Mucosa of rectum (tissue), 2 donors: ENCODE measurements around the gene DHRS1.

Experiments
- H3K27ac ChIP-seq, 2 donors: one replicate each; pipeline ENCODE4 v1.7.0; 2013; ENCODE audit warnings: inconsistent platforms in 2 of 2, low read depth in 2 of 2, low read length in 2 of 2
- H3K27me3 ChIP-seq, 2 donors: one replicate each; pipeline ENCODE4 v1.7.0; 2013; ENCODE audit warnings: low read length in 2 of 2; ENCODE audit not compliant: control insufficient read depth in 2 of 2, insufficient read depth in 2 of 2
- H3K36me3 ChIP-seq, 2 donors: one replicate each; pipeline ENCODE4 v1.7.0; 2013; ENCODE audit warnings: low read length in 2 of 2; ENCODE audit not compliant: control insufficient read depth in 2 of 2, insufficient read depth in 2 of 2
- H3K4me1 ChIP-seq, 2 donors: one replicate each; pipeline ENCODE4 v1.7.0; 2013; ENCODE audit warnings: low read length in 2 of 2, mild to moderate bottlenecking in 1 of 2; ENCODE audit not compliant: control insufficient read depth in 2 of 2, insufficient read depth in 2 of 2
- H3K4me3 ChIP-seq, 2 donors: one replicate each; pipeline ENCODE4 v1.7.0; 2013; ENCODE audit warnings: low read length in 2 of 2
- H3K9ac ChIP-seq, 2 donors: one replicate each; pipeline ENCODE4 v1.7.0; 2013; ENCODE audit warnings: low read length in 2 of 2, low read depth in 1 of 2, mild to moderate bottlenecking in 1 of 2
- H3K9me3 ChIP-seq, 2 donors: one replicate each; pipeline ENCODE4 v1.7.0; 2013; ENCODE audit warnings: low read length in 2 of 2; ENCODE audit not compliant: control insufficient read depth in 2 of 2
- donor health status: healthy.
- donor health status: Normal muscosa, but diverticular disease.

The DHRS1 gene

GRCh38 chr14:24315807-24316596 is 16.4 kb upstream of the DHRS1 start:
- no peaks in the 10 kb centered on the region for H3K36me3 ChIP-seq
- peak overlapping the region; percentile 48 to 53 for H3K27ac ChIP-seq
- H3K4me1 ChIP-seq, result peaks cover 16 to 29% of the 10 kb centered on the region in 2 donors
- no peaks in the 10 kb centered on the region for H3K9me3 ChIP-seq
- H3K4me3 ChIP-seq, result peak overlapping the region; percentile 33 to 34
- peaks cover 0 to 3% of the 10 kb centered on the region in 2 donors for H3K27me3 ChIP-seq
- H3K9ac ChIP-seq, result peak overlapping the region in 1 of 2 donors; percentile 33

- peaks cover 0 to 3% of the 10 kb centered on the region in 2 donors for H3K27me3 ChIP-seq
- H3K36me3 ChIP-seq, result no peaks in the 10 kb centered on the region
- peak overlapping the region; percentile 48 to 53 for H3K27ac ChIP-seq
- H3K4me1 ChIP-seq, result peaks cover 21 to 32% of the 10 kb centered on the region in 2 donors
- no peaks in the 10 kb centered on the region for H3K9me3 ChIP-seq
- peak overlapping the region in 1 of 2 donors; percentile 33 for H3K9ac ChIP-seq
- H3K4me3 ChIP-seq, result peak overlapping the region; percentile 33 to 34
Observed at GRCh38 chr14:24315243-24315806, 15.7 kb upstream of the DHRS1 start.

GRCh38 chr14:24314377-24315193 is 15.0 kb upstream of the DHRS1 start:
- H3K9me3 ChIP-seq, result no peaks in the 10 kb centered on the region
- peak overlapping the region in 1 of 2 donors; percentile 38 for H3K27ac ChIP-seq
- no peak overlapping the region for H3K9ac ChIP-seq
- no peaks in the 10 kb centered on the region for H3K36me3 ChIP-seq
- H3K27me3 ChIP-seq, result peaks cover 0 to 3% of the 10 kb centered on the region in 2 donors
- H3K4me3 ChIP-seq, result no peak overlapping the region
- H3K4me1 ChIP-seq, result peaks cover 29 to 39% of the 10 kb centered on the region in 2 donors

- no peaks in the 10 kb centered on the region for H3K9me3 ChIP-seq
- H3K27ac ChIP-seq, result peak overlapping the region in 1 of 2 donors; percentile 43
- peaks cover 32 to 45% of the 10 kb centered on the region in 2 donors for H3K4me1 ChIP-seq
- no peak overlapping the region for H3K4me3 ChIP-seq
- H3K9ac ChIP-seq, result no peak overlapping the region
- no peaks in the 10 kb centered on the region for H3K27me3 ChIP-seq
- no peaks in the 10 kb centered on the region for H3K36me3 ChIP-seq
Observed at GRCh38 chr14:24313913-24314312, 14.3 kb upstream of the DHRS1 start.

- peak overlapping the region in 1 of 2 donors; percentile 44 for H3K4me3 ChIP-seq
- no peaks in the 10 kb centered on the region for H3K27me3 ChIP-seq
- H3K9ac ChIP-seq, result peak overlapping the region in 1 of 2 donors; percentile 6
- no peaks in the 10 kb centered on the region for H3K36me3 ChIP-seq
- peak overlapping the region; percentile 39 to 83 for H3K27ac ChIP-seq
- peaks cover 39 to 52% of the 10 kb centered on the region in 2 donors for H3K4me1 ChIP-seq
- no peaks in the 10 kb centered on the region for H3K9me3 ChIP-seq
Observed at GRCh38 chr14:24312736-24313507, 13.3 kb upstream of the DHRS1 start.

- H3K9ac ChIP-seq, result peak overlapping the region; percentile 10 to 52
- H3K36me3 ChIP-seq, result peaks cover 0 to 2% of the 10 kb centered on the region in 2 donors
- no peaks in the 10 kb centered on the region for H3K27me3 ChIP-seq
- H3K9me3 ChIP-seq, result no peaks in the 10 kb centered on the region
- H3K4me1 ChIP-seq, result peaks cover 47 to 61% of the 10 kb centered on the region in 2 donors
- H3K4me3 ChIP-seq, result peak overlapping the region in 1 of 2 donors; percentile 74
- peak overlapping the region in 1 of 2 donors; percentile 83 for H3K27ac ChIP-seq
Observed at GRCh38 chr14:24311837-24312615, 12.4 kb upstream of the DHRS1 start.

- Histone ChIP-seq H3K27me3 (no peaks in the 10 kb centered on the region), H3K4me3 (peak within 1 kb of the TSS; percentile 55 to 74), H3K36me3 (peaks cover 8 to 13% of the 10 kb centered on the region in 2 donors), H3K27ac (peak within 1 kb of the TSS; percentile 63 to 83), H3K4me1 (peaks cover 36 to 57% of the 10 kb centered on the region in 2 donors), H3K9ac (peak within 1 kb of the TSS; percentile 52), H3K9me3 (no peaks in the 10 kb centered on the region)
Observed at GRCh38 chr14:24310646-24311604, 11.3 kb upstream of the DHRS1 start, which contains the start of gene LTB4R. LTB4R (plus strand) TSS chr14:24311502; CDS start chr14:24315652, 4,150 bp downstream.

GRCh38 chr14:24310265-24310645 is 10.7 kb upstream of the DHRS1 start:
- H3K36me3 ChIP-seq, result peaks cover 15 to 20% of the 10 kb centered on the region in 2 donors
- peak overlapping the region; percentile 52 for H3K9ac ChIP-seq
- H3K27ac ChIP-seq, result peak overlapping the region; percentile 63 to 83
- peaks cover 31 to 52% of the 10 kb centered on the region in 2 donors for H3K4me1 ChIP-seq
- H3K27me3 ChIP-seq, result no peaks in the 10 kb centered on the region
- peak overlapping the region; percentile 55 to 74 for H3K4me3 ChIP-seq
- H3K9me3 ChIP-seq, result no peaks in the 10 kb centered on the region
